ENCODE results near the gene RAB40C.

RAB40C gene

GRCh38 chr16:580946-581498, 8.8 kb upstream of the RAB40C start:
- TF ChIP-seq CSDC2 (CRISPR knock-in tag; IDR thresholded peaks at IDR 0.05), result no peak
- TF ChIP-seq PPARA (CRISPR knock-in tag; IDR thresholded peaks at IDR 0.05; ENCODE audit: borderline replicate concordance), result no peak
- TF ChIP-seq ZFP3 (CRISPR knock-in tag; IDR thresholded peaks at IDR 0.05), result no peak
- TF ChIP-seq TOX (CRISPR knock-in tag; IDR thresholded peaks at IDR 0.05; ENCODE audit: borderline replicate concordance), result no peak
- TF ChIP-seq BACH2 (CRISPR knock-in tag; IDR thresholded peaks at IDR 0.05; ENCODE audit: borderline replicate concordance), result no peak
- no peak for TF ChIP-seq ZNF70 (CRISPR knock-in tag; IDR thresholded peaks at IDR 0.05)
- TF ChIP-seq ZC3H10 (CRISPR knock-in tag; IDR thresholded peaks at IDR 0.05), result no peak
- TF ChIP-seq CREB5 (CRISPR knock-in tag; IDR thresholded peaks at IDR 0.05; ENCODE audit: low read depth), result no peak
- TF ChIP-seq TCF4 (CRISPR knock-in tag; IDR thresholded peaks at IDR 0.05; ENCODE audit: borderline replicate concordance), result no peak
- TF ChIP-seq RARB (CRISPR knock-in tag; IDR thresholded peaks at IDR 0.05), result no peak
- no peak for TF ChIP-seq POU6F1 (CRISPR knock-in tag; IDR thresholded peaks at IDR 0.05; ENCODE audit: borderline replicate concordance, low read depth)
- TF ChIP-seq GLIS3 (CRISPR knock-in tag; IDR thresholded peaks at IDR 0.05), result no peak
- no peak for ATAC-seq

- no peak for ATAC-seq
- no peak for TF ChIP-seq ZFP3 (CRISPR knock-in tag; IDR thresholded peaks at IDR 0.05)
- TF ChIP-seq, protein P1, sequence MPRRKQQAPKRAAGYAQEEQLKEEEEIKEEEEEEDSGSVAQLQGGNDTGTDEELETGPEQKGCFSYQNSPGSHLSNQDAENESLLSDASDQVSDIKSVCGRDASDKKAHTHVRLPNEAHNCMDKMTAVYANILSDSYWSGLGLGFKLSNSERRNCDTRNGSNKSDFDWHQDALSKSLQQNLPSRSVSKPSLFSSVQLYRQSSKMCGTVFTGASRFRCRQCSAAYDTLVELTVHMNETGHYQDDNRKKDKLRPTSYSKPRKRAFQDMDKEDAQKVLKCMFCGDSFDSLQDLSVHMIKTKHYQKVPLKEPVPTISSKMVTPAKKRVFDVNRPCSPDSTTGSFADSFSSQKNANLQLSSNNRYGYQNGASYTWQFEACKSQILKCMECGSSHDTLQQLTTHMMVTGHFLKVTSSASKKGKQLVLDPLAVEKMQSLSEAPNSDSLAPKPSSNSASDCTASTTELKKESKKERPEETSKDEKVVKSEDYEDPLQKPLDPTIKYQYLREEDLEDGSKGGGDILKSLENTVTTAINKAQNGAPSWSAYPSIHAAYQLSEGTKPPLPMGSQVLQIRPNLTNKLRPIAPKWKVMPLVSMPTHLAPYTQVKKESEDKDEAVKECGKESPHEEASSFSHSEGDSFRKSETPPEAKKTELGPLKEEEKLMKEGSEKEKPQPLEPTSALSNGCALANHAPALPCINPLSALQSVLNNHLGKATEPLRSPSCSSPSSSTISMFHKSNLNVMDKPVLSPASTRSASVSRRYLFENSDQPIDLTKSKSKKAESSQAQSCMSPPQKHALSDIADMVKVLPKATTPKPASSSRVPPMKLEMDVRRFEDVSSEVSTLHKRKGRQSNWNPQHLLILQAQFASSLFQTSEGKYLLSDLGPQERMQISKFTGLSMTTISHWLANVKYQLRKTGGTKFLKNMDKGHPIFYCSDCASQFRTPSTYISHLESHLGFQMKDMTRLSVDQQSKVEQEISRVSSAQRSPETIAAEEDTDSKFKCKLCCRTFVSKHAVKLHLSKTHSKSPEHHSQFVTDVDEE (CRISPR knock-in tag; IDR thresholded peaks at IDR 0.05), result no peak
- TF ChIP-seq ESRRG (CRISPR knock-in tag; IDR thresholded peaks at IDR 0.05), result no peak
- no peak for TF ChIP-seq SNAI2 (CRISPR knock-in tag; IDR thresholded peaks at IDR 0.05)
- no peak for TF ChIP-seq ZNF565 (CRISPR knock-in tag; conservative IDR thresholded peaks at IDR 0.05; ENCODE audit: low read depth)
- no peak for TF ChIP-seq ZNF8 (CRISPR knock-in tag; IDR thresholded peaks at IDR 0.05)
- TF ChIP-seq ZNF70 (CRISPR knock-in tag; IDR thresholded peaks at IDR 0.05), result no peak
- no peak for TF ChIP-seq CSDC2 (CRISPR knock-in tag; IDR thresholded peaks at IDR 0.05)
- TF ChIP-seq TOX (CRISPR knock-in tag; IDR thresholded peaks at IDR 0.05; ENCODE audit: borderline replicate concordance), result no peak
- TF ChIP-seq ISL1 (CRISPR knock-in tag; IDR thresholded peaks at IDR 0.05), result no peak
- TF ChIP-seq, protein P2, sequence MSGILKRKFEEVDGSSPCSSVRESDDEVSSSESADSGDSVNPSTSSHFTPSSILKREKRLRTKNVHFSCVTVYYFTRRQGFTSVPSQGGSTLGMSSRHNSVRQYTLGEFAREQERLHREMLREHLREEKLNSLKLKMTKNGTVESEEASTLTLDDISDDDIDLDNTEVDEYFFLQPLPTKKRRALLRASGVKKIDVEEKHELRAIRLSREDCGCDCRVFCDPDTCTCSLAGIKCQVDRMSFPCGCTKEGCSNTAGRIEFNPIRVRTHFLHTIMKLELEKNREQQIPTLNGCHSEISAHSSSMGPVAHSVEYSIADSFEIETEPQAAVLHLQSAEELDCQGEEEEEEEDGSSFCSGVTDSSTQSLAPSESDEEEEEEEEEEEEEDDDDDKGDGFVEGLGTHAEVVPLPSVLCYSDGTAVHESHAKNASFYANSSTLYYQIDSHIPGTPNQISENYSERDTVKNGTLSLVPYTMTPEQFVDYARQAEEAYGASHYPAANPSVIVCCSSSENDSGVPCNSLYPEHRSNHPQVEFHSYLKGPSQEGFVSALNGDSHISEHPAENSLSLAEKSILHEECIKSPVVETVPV (CRISPR knock-in tag; IDR thresholded peaks at IDR 0.05), result no peak
- TF ChIP-seq, protein P3, sequence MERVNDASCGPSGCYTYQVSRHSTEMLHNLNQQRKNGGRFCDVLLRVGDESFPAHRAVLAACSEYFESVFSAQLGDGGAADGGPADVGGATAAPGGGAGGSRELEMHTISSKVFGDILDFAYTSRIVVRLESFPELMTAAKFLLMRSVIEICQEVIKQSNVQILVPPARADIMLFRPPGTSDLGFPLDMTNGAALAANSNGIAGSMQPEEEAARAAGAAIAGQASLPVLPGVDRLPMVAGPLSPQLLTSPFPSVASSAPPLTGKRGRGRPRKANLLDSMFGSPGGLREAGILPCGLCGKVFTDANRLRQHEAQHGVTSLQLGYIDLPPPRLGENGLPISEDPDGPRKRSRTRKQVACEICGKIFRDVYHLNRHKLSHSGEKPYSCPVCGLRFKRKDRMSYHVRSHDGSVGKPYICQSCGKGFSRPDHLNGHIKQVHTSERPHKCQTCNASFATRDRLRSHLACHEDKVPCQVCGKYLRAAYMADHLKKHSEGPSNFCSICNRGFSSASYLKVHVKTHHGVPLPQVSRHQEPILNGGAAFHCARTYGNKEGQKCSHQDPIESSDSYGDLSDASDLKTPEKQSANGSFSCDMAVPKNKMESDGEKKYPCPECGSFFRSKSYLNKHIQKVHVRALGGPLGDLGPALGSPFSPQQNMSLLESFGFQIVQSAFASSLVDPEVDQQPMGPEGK (CRISPR knock-in tag; IDR thresholded peaks at IDR 0.05; ENCODE audit: borderline replicate concordance), result no peak
- no peak for TF ChIP-seq PPARA (CRISPR knock-in tag; IDR thresholded peaks at IDR 0.05; ENCODE audit: borderline replicate concordance)
- TF ChIP-seq OSR1 (CRISPR knock-in tag; IDR thresholded peaks at IDR 0.05), result no peak
- no peak for TF ChIP-seq POU6F1 (CRISPR knock-in tag; IDR thresholded peaks at IDR 0.05; ENCODE audit: borderline replicate concordance, low read depth)
- no peak for TF ChIP-seq RARB (CRISPR knock-in tag; IDR thresholded peaks at IDR 0.05)
- no peak for TF ChIP-seq GLIS3 (CRISPR knock-in tag; IDR thresholded peaks at IDR 0.05)
- TF ChIP-seq ZC3H10 (CRISPR knock-in tag; IDR thresholded peaks at IDR 0.05), result no peak
- TF ChIP-seq ZFP30 (CRISPR knock-in tag; IDR thresholded peaks at IDR 0.05), result no peak
Measured at GRCh38 chr16:582218-582613, 7.7 kb upstream of the RAB40C start.
